Measurements from ENCODE around the gene RBM15.
A peak's percentile ranks its signal among the peaks of the same experiment; 100 is the strongest.

DNA sequence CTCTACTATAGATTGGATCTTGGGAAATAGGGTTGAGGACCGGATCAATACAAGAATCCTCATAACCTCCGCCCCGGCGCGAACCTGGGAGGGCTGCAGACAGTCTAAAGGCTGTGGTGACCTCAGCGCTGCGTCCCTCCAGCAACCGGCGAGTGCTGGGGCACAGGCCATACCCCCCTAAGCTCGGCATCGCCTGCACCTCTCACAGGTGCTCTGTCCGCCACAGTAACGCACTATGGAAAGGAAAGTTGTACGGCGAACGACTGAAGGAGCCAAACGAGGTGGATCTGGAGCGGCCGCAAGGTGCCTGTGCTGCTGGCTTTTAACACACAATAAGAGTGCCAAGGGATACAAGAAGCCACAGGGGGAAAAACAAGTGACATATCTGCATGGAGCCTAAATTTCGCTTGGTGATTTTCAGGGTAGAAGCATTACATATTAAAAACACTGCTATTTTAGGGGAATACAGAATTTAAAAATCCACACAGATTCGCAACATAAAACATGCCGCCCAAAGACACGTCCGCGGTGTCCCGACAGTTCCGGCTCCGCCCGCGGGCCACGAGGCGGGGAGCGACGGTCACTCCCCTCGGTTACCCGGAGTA lies 1.4 kb upstream of the RBM15 start:
- TF ChIP-seq, protein P1, sequence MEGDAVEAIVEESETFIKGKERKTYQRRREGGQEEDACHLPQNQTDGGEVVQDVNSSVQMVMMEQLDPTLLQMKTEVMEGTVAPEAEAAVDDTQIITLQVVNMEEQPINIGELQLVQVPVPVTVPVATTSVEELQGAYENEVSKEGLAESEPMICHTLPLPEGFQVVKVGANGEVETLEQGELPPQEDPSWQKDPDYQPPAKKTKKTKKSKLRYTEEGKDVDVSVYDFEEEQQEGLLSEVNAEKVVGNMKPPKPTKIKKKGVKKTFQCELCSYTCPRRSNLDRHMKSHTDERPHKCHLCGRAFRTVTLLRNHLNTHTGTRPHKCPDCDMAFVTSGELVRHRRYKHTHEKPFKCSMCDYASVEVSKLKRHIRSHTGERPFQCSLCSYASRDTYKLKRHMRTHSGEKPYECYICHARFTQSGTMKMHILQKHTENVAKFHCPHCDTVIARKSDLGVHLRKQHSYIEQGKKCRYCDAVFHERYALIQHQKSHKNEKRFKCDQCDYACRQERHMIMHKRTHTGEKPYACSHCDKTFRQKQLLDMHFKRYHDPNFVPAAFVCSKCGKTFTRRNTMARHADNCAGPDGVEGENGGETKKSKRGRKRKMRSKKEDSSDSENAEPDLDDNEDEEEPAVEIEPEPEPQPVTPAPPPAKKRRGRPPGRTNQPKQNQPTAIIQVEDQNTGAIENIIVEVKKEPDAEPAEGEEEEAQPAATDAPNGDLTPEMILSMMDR (IDR thresholded peaks at IDR 0.05) = no peak
- no peak for TF ChIP-seq GABPA (IDR thresholded peaks at IDR 0.05; ENCODE audit: low read depth)
- TF ChIP-seq, protein P2, sequence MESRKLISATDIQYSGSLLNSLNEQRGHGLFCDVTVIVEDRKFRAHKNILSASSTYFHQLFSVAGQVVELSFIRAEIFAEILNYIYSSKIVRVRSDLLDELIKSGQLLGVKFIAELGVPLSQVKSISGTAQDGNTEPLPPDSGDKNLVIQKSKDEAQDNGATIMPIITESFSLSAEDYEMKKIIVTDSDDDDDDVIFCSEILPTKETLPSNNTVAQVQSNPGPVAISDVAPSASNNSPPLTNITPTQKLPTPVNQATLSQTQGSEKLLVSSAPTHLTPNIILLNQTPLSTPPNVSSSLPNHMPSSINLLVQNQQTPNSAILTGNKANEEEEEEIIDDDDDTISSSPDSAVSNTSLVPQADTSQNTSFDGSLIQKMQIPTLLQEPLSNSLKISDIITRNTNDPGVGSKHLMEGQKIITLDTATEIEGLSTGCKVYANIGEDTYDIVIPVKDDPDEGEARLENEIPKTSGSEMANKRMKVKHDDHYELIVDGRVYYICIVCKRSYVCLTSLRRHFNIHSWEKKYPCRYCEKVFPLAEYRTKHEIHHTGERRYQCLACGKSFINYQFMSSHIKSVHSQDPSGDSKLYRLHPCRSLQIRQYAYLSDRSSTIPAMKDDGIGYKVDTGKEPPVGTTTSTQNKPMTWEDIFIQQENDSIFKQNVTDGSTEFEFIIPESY (IDR thresholded peaks at IDR 0.05; ENCODE audit: borderline replicate concordance, low read depth) = no peak
- TF ChIP-seq YY1 (IDR thresholded peaks at IDR 0.05; ENCODE audit: low read depth) = no peak
- TF ChIP-seq POLR2AphosphoS5 (IDR thresholded peaks at IDR 0.05; ENCODE audit: low read depth, low read length) = no peak
- TF ChIP-seq GATA2 (CRISPR knock-in tag; IDR thresholded peaks at IDR 0.05) = no peak
- TF ChIP-seq, protein P3, sequence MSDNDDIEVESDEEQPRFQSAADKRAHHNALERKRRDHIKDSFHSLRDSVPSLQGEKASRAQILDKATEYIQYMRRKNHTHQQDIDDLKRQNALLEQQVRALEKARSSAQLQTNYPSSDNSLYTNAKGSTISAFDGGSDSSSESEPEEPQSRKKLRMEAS (IDR thresholded peaks at IDR 0.05; ENCODE audit: low read depth) = peak; percentile 71; the same call in 1 of the 2 replicates
- no peak for TF ChIP-seq FOXJ3 (CRISPR knock-in tag; IDR thresholded peaks at IDR 0.05)
- TF ChIP-seq TAF1 (IDR thresholded peaks at IDR 0.05; ENCODE audit: borderline replicate concordance, low read depth, low read length) = no peak
- TF ChIP-seq RCOR1 (IDR thresholded peaks at IDR 0.05; ENCODE audit: low read length) = no peak
- TF ChIP-seq, protein P4, sequence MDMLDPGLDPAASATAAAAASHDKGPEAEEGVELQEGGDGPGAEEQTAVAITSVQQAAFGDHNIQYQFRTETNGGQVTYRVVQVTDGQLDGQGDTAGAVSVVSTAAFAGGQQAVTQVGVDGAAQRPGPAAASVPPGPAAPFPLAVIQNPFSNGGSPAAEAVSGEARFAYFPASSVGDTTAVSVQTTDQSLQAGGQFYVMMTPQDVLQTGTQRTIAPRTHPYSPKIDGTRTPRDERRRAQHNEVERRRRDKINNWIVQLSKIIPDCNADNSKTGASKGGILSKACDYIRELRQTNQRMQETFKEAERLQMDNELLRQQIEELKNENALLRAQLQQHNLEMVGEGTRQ (IDR thresholded peaks at IDR 0.05; ENCODE audit: borderline replicate concordance, low read depth, low read length) = no peak
- TF ChIP-seq EP300 (IDR thresholded peaks at IDR 0.05; ENCODE audit: borderline replicate concordance in 1 of 2, low read depth in 1 of 2, low read length in 1 of 2) = no peak
- TF ChIP-seq, protein P5, sequence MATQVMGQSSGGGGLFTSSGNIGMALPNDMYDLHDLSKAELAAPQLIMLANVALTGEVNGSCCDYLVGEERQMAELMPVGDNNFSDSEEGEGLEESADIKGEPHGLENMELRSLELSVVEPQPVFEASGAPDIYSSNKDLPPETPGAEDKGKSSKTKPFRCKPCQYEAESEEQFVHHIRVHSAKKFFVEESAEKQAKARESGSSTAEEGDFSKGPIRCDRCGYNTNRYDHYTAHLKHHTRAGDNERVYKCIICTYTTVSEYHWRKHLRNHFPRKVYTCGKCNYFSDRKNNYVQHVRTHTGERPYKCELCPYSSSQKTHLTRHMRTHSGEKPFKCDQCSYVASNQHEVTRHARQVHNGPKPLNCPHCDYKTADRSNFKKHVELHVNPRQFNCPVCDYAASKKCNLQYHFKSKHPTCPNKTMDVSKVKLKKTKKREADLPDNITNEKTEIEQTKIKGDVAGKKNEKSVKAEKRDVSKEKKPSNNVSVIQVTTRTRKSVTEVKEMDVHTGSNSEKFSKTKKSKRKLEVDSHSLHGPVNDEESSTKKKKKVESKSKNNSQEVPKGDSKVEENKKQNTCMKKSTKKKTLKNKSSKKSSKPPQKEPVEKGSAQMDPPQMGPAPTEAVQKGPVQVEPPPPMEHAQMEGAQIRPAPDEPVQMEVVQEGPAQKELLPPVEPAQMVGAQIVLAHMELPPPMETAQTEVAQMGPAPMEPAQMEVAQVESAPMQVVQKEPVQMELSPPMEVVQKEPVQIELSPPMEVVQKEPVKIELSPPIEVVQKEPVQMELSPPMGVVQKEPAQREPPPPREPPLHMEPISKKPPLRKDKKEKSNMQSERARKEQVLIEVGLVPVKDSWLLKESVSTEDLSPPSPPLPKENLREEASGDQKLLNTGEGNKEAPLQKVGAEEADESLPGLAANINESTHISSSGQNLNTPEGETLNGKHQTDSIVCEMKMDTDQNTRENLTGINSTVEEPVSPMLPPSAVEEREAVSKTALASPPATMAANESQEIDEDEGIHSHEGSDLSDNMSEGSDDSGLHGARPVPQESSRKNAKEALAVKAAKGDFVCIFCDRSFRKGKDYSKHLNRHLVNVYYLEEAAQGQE (IDR thresholded peaks at IDR 0.05; ENCODE audit: low read depth, low read length) = no peak
- TF ChIP-seq EZH2phosphoT487 (IDR thresholded peaks at IDR 0.05; ENCODE audit: borderline replicate concordance, low read depth) = no peak

Measured in SK-N-SH (cell line).